B cell (primary cell): Measurements from ENCODE around the gene ATXN2. TPM values are rescaled to one million over a fixed set of nuclear protein-coding genes. Genes with fewer than 3 reads are reported as not detected.

Experiments
- ATAC-seq: fragments of 200-7000 bp; cut with Tn5 transposase; one replicate; pipeline ENCODE4 v1.10.0; 2021; ENCODE audit warnings: low read depth, mild to moderate bottlenecking, moderate number of reproducible peaks, moderate library complexity
- CTCF ChIA-PET: fragments of 350-600 bp; sonication (Branson Sonifier 250); formaldehyde crosslinking; loops from one replicate; lab custom pipeline; 2021; ENCODE audit warnings: antibody characterized with exemption, inconsistent platforms; lab: Charles Lee
- POLR2A ChIA-PET: fragments of 350-600 bp; sonication (Branson Sonifier 250); formaldehyde crosslinking; loops from one replicate; lab custom pipeline; 2021; ENCODE audit warnings: antibody characterized with exemption; lab: Charles Lee
- DNase-seq: peaks from one replicate; pipeline ENCODE4 v3.0.0; 2013
- H2AFZ ChIP-seq: 2 replicates; pipeline ENCODE4 v1.6.1; 2012; ENCODE audit warnings: mild to moderate bottlenecking, low read depth, low read length; ENCODE audit not compliant: insufficient read depth, poor library complexity, severe bottlenecking
- H3K27ac ChIP-seq, 2 donors: 1 replicate in 1 of 2; 2 replicates in 1 of 2; pipeline ENCODE4 v1.5.1; 2012 to 2013; ENCODE audit warnings: low read length in 2 of 2, mild to moderate bottlenecking in 2 of 2, moderate library complexity in 1 of 2
- H3K27me3 ChIP-seq, 4 experiments: fragments of 200-600 bp in 1 of 4; sonication (generic) in 1 of 4; replicated peaks in 1 of 4; 1 replicate in 2 of 4; 2 replicates in 2 of 4; pipeline versions ENCODE4 v1.6.1 to v1.7.0; 2013 to 2016; ENCODE audit warnings: low read length in 3 of 4, mild to moderate bottlenecking in 2 of 4, mixed read lengths in 1 of 4, moderate library complexity in 1 of 4; ENCODE audit not compliant: insufficient read depth in 4 of 4, control insufficient read depth in 3 of 4; ENCODE audit errors: control extremely low read depth in 1 of 4
- H3K36me3 ChIP-seq, 2 experiments: replicated peaks in 1 of 2; 1 replicate in 1 of 2; 2 replicates in 1 of 2; pipeline versions ENCODE4 v1.6.1 to v1.7.1; 2013; ENCODE audit warnings: low read length in 1 of 2; ENCODE audit not compliant: insufficient read depth in 2 of 2, control insufficient read depth in 1 of 2; ENCODE audit errors: control extremely low read depth in 1 of 2, extremely low read depth in 1 of 2
- H3K4me1 ChIP-seq, 2 donors: fragments of 200-600 bp in 1 of 2; sonication (generic) in 1 of 2; 1 replicate in 1 of 2; 2 replicates in 1 of 2; pipeline versions ENCODE4 v1.5.1 to v1.6.1; 2013 to 2017; ENCODE audit warnings: low read length in 2 of 2; ENCODE audit not compliant: control insufficient read depth in 2 of 2, insufficient read depth in 2 of 2
- H3K4me2 ChIP-seq: replicated peaks from 2 replicates; pipeline ENCODE3; 2012; ENCODE audit warnings: mild to moderate bottlenecking, low read depth, low read length; ENCODE audit not compliant: poor library complexity, severe bottlenecking
- H3K4me3 ChIP-seq, 5 experiments: fragments of 200-600 bp in 1 of 5; sonication (generic) in 1 of 5; 1 replicate in 3 of 5; 2 replicates in 2 of 5; pipeline versions ENCODE4 v1.5.1 to v1.7.0; 2011 to 2016; ENCODE audit warnings: low read length in 4 of 5, mild to moderate bottlenecking in 4 of 5, low read depth in 2 of 5, control low read depth in 1 of 5, moderate library complexity in 1 of 5; ENCODE audit not compliant: insufficient read depth in 1 of 5; ENCODE audit errors: control extremely low read depth in 1 of 5, extremely low read depth in 1 of 5
- H3K79me2 ChIP-seq: fragments of 200-600 bp; sonication (generic); one replicate; pipeline ENCODE4 v1.6.0; 2016; ENCODE audit warnings: low read length; ENCODE audit not compliant: control insufficient read depth, insufficient read depth
- H3K9ac ChIP-seq: fragments of 200-600 bp; sonication (generic); 2 replicates; pipeline ENCODE4 v1.6.1; 2017; ENCODE audit warnings: mild to moderate bottlenecking, low read length, moderate library complexity
- H3K9me3 ChIP-seq, 3 donors: one replicate each; pipeline versions ENCODE4 v1.6.1 to v1.7.1; 2013; ENCODE audit warnings: low read length in 2 of 3; ENCODE audit not compliant: control insufficient read depth in 2 of 3, insufficient read depth in 1 of 3; ENCODE audit errors: control extremely low read depth in 1 of 3
- H4K20me1 ChIP-seq: 2 replicates; pipeline ENCODE4 v1.6.0; 2012; ENCODE audit warnings: mild to moderate bottlenecking, low read length; ENCODE audit not compliant: insufficient read depth, control insufficient read depth, poor library complexity, severe bottlenecking
- H3K27ac Mint-ChIP-seq: one replicate; pipeline ENCODE4 v1.8.0; 2021; ENCODE audit warnings: mixed read lengths
- H3K27me3 Mint-ChIP-seq: one replicate; pipeline ENCODE4 v1.8.0; 2021; ENCODE audit warnings: mixed read lengths
- H3K4me1 Mint-ChIP-seq: one replicate; pipeline ENCODE4 v1.8.0; 2021; ENCODE audit warnings: mixed read lengths
- H3K4me3 Mint-ChIP-seq: one replicate; pipeline ENCODE4 v1.8.0; 2021; ENCODE audit warnings: mixed read lengths
- H3K9me3 Mint-ChIP-seq: one replicate; pipeline ENCODE4 v1.8.0; 2022; ENCODE audit warnings: mixed read lengths; ENCODE audit not compliant: insufficient read depth
- CTCF ChIP-seq: fragments of 200-600 bp; IDR thresholded peaks from one replicate; pipeline ENCODE4 v1.8.0; 2022; ENCODE audit warnings: antibody characterized with exemption, mild to moderate bottlenecking
- EZH2 ChIP-seq: IDR thresholded peaks from 2 replicates; pipeline ENCODE4 v1.6.1; 2012; ENCODE audit warnings: borderline replicate concordance, low read depth, mild to moderate bottlenecking, moderate library complexity, low read length; ENCODE audit not compliant: insufficient read depth, poor library complexity, severe bottlenecking
- WGBS: methylation state at CpG from one replicate; pipeline ENCODE4 v1.1.5; 2013; ENCODE audit warnings: missing lambda C conversion rate; ENCODE audit not compliant: insufficient coverage; 5-methylcytosine and 5-hydroxymethylcytosine counted together
- intact Hi-C: fragments of 100-400 bp; cut with micrococcal nuclease; formaldehyde crosslinking; loops from one replicate; pipeline ENCODE4 v1.10.0; 2022
- polyA plus RNA-seq: library from polyadenylated mRNA; depleted of rRNA; stranded (reverse); fragments of >200 nt; gene quantifications from 2 replicates; pipeline ENCODE4 v1.2.3, GENCODE V29; 2012
- total RNA-seq, 2 donors: library from RNA; stranded (reverse); fragments of 120-200 nt in 1 of 2; gene quantifications; 1 replicate in 1 of 2; 2 replicates in 1 of 2; pipeline versions ENCODE4 v1.2.3 to v1.2.4, GENCODE V29; 2013 to 2022

ATXN2 gene
- total and polyA plus RNA-seq, 2 donors (not counting 1 experiment from before 2014, with no cell fraction given) = 28.2 to 83.8 TPM

GRCh38 chr12:111642681-111643426 is 43.7 kb upstream of the ATXN2 start:
- H3K9ac ChIP-seq = no peak overlapping the region
- H3K27me3 ChIP-seq = no peaks in the 10 kb centered on the region
- no peak for TF ChIP-seq EZH2
- TF ChIP-seq CTCF = no peak
- WGBS = 100% methylated on average over 1 of the region's 4 CpGs
- peaks cover 16 to 59% of the 10 kb centered on the region in 2 experiments for H3K36me3 ChIP-seq
- H4K20me1 ChIP-seq = no peaks in the 10 kb centered on the region
- H3K79me2 ChIP-seq = no peaks in the 10 kb centered on the region
- H3K4me1 Mint-ChIP-seq = no peaks in the 10 kb centered on the region
- intact Hi-C loops = no loop called here
- no peaks in the 10 kb centered on the region for H3K4me1 ChIP-seq
- no peaks in the 10 kb centered on the region for H3K27me3 Mint-ChIP-seq
- no peak overlapping the region for H3K27ac Mint-ChIP-seq
- H2AFZ ChIP-seq = no peak overlapping the region
- no peak for ATAC-seq
- no peak for DNase-seq
- CTCF ChIA-PET = no interaction called here
- no peak overlapping the region for H3K4me3 Mint-ChIP-seq
- no peak overlapping the region for H3K4me3 ChIP-seq
- H3K9me3 Mint-ChIP-seq = no peaks in the 10 kb centered on the region
- no peak overlapping the region for H3K4me2 ChIP-seq
- no peak overlapping the region for H3K27ac ChIP-seq
- no peaks in the 10 kb centered on the region for H3K9me3 ChIP-seq
- POLR2A ChIA-PET = no interaction called here

- WGBS = no CpG with 5 or more reads among the region's 5 CpGs
- POLR2A ChIA-PET = no interaction called here
- intact Hi-C loops = no loop called here
Measured at GRCh38 chr12:111640506-111640905, 41.4 kb upstream of the ATXN2 start.

More at GRCh38 chr12:111640506-111640905, 41.4 kb upstream of the ATXN2 start:
- Histone ChIP-seq H3K4me2 (no peak overlapping the region), H3K9me3 (no peaks in the 10 kb centered on the region), H3K27me3 (no peaks in the 10 kb centered on the region), H3K27ac (no peak overlapping the region), H2AFZ (no peak overlapping the region), H3K4me3 (no peak overlapping the region), H3K36me3 (peaks cover 13 to 40% of the 10 kb centered on the region in 2 experiments), H4K20me1 (no peaks in the 10 kb centered on the region), H3K4me1 (no peaks in the 10 kb centered on the region), H3K9ac (no peak overlapping the region), H3K79me2 (no peaks in the 10 kb centered on the region)
- Mint-ChIP-seq H3K9me3 (no peaks in the 10 kb centered on the region), H3K4me1 (peaks cover under 1% of the 10 kb centered on the region), H3K4me3 (no peak overlapping the region), H3K27me3 (no peaks in the 10 kb centered on the region), H3K27ac (no peak overlapping the region)
- CTCF ChIA-PET = no interaction called here
- no peak for DNase-seq
- no peak for TF ChIP-seq EZH2
- no peak for TF ChIP-seq CTCF
- ATAC-seq = no peak
